Activated naive CD8-positive, alpha-beta T cell treated with anti-CD3 and anti-CD28 coated beads for 36 hours (primary cell): ENCODE measurements around the gene NAGPA. TPM values are rescaled to one million over a fixed set of nuclear protein-coding genes. Genes with fewer than 3 reads are reported as not detected.
"Not testable (repeated sequence)": the region's sequence is repeated elsewhere in the genome, so short reads cannot be mapped to it uniquely, and the experiment has no call there.

Experiments used
- DNase-seq: peaks from one replicate; pipeline ENCODE4 v3.0.0; 2021
- H3K27ac Mint-ChIP-seq: one replicate; pipeline ENCODE4 v1.8.0; 2022; ENCODE audit warnings: mild to moderate bottlenecking, moderate library complexity, mixed read lengths
- H3K27me3 Mint-ChIP-seq: one replicate; pipeline ENCODE4 v1.8.0; 2022; ENCODE audit warnings: mild to moderate bottlenecking, mixed read lengths
- H3K36me3 Mint-ChIP-seq: one replicate; pipeline ENCODE4 v1.8.0; 2021; ENCODE audit warnings: mild to moderate bottlenecking, mixed read lengths
- H3K4me1 Mint-ChIP-seq: one replicate; pipeline ENCODE4 v1.8.0; 2021; ENCODE audit warnings: mixed read lengths
- H3K4me3 Mint-ChIP-seq: one replicate; pipeline ENCODE4 v1.8.0; 2022; ENCODE audit warnings: mild to moderate bottlenecking, moderate library complexity, mixed read lengths
- H3K9me3 Mint-ChIP-seq: one replicate; pipeline ENCODE4 v1.8.0; 2022; ENCODE audit warnings: mixed read lengths
- total RNA-seq, 2 experiments: library from RNA; stranded (reverse); gene quantifications; one replicate each; pipeline ENCODE4 v1.2.3, GENCODE V29; 2021

The NAGPA gene
- total RNA-seq, 2 experiments from 2014 or later: 14.7 to 16.4 TPM

DNA sequence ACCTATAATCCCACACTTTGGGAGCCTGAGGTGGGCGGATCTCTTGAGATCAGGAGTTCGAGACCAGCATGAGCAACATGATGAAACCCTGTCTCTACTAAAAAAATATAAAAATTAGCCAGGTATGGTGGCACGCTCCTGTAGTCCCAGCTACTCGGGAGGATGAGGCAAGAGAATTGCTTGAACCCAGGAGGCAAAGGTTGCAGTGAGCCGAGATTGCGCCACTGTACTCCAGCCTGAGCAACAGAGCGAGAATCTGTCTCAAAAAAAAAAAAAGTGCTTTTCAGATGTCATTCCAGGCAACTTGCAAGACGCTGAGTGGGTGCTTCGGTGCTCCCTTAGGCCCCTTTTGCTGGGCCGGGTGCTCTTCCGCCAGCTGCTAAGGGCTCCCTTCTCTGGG lies 10.8 kb upstream of the NAGPA start:
- not testable (repeated sequence) for H3K27ac Mint-ChIP-seq, DNase-seq, H3K27me3 Mint-ChIP-seq, H3K36me3 Mint-ChIP-seq, H3K9me3 Mint-ChIP-seq, H3K4me3 Mint-ChIP-seq, H3K4me1 Mint-ChIP-seq

GRCh38 chr16:5044011-5044540 lies 10.3 kb upstream of the NAGPA start:
- no peaks in the 10 kb centered on the region for H3K9me3 Mint-ChIP-seq
- H3K36me3 Mint-ChIP-seq: peaks cover 3% of the 10 kb centered on the region
- DNase-seq: no peak
- no peaks in the 10 kb centered on the region for H3K27me3 Mint-ChIP-seq
- no peak overlapping the region for H3K4me3 Mint-ChIP-seq
- no peaks in the 10 kb centered on the region for H3K4me1 Mint-ChIP-seq
- H3K27ac Mint-ChIP-seq: no peak overlapping the region

GRCh38 chr16:5042574-5043171 lies 8.9 kb upstream of the NAGPA start:
- Mint-ChIP-seq H3K36me3 (peaks cover 1% of the 10 kb centered on the region), H3K27me3 (no peaks in the 10 kb centered on the region), H3K4me1 (no peaks in the 10 kb centered on the region), H3K9me3 (no peaks in the 10 kb centered on the region), H3K27ac (no peak overlapping the region), H3K4me3 (no peak overlapping the region)
- DNase-seq: no peak

DNA sequence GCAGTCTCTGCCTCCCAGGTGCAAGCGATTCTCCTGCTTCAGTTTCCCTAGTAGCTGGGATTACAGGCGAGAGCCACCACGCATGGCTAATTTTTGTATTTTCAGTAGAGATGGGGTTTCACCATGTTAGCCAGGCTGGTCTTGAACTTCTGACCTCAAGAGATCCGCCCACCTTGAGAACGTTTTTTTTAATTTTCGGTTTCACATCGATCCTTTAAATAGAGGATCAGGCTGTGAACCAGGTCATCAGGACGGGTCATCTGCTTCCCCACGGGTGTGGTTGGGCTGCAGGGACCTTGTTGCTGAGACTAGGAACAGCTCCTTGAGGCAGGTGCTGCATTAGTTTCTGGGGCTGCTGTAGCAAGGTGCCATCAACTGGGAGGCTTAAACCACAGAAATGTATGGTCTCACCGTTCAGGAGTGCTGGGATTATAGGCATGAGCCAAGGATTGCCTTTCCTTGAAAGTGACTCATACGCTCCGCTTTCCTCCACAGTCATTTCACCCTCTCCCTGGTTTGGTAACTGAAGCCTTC lies 7.9 kb upstream of the NAGPA start:
- DNase-seq: no peak
- H3K27me3 Mint-ChIP-seq: no peaks in the 10 kb centered on the region
- no peak overlapping the region for H3K27ac Mint-ChIP-seq
- peaks cover 1% of the 10 kb centered on the region for H3K36me3 Mint-ChIP-seq
- H3K4me3 Mint-ChIP-seq: no peak overlapping the region
- peaks cover 1% of the 10 kb centered on the region for H3K4me1 Mint-ChIP-seq
- no peaks in the 10 kb centered on the region for H3K9me3 Mint-ChIP-seq

DNA sequence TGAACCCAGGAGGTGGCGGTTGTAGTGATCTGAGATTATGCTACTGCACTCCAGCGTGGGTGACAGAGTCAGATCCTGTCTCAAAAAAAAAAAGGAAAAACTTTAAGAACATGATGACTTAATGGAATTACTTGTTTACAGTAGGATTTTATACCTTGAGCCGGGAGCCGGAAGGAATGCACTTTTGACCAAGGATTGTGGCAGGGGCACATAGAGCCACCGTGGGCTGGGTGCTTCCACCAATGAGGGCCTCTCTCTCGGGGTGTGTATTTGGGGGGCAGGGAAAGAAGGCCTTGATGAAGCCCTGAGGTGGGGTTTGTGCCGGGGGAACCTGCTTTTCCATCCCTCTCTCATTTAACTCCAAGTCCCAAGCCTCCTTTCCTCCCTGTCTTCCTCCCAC lies 6.7 kb upstream of the NAGPA start:
- H3K27me3 Mint-ChIP-seq: no peaks in the 10 kb centered on the region
- no peak overlapping the region for H3K4me3 Mint-ChIP-seq
- H3K4me1 Mint-ChIP-seq: peaks cover 2% of the 10 kb centered on the region
- DNase-seq: no peak
- H3K36me3 Mint-ChIP-seq: no peaks in the 10 kb centered on the region
- no peaks in the 10 kb centered on the region for H3K9me3 Mint-ChIP-seq
- H3K27ac Mint-ChIP-seq: no peak overlapping the region

GRCh38 chr16:5036228-5037156 lies 2.8 kb upstream of the NAGPA start:
- H3K27ac Mint-ChIP-seq: no peak overlapping the region
- peaks cover 22% of the 10 kb centered on the region for H3K4me1 Mint-ChIP-seq
- H3K36me3 Mint-ChIP-seq: peaks cover 6% of the 10 kb centered on the region
- no peaks in the 10 kb centered on the region for H3K27me3 Mint-ChIP-seq
- H3K4me3 Mint-ChIP-seq: no peak overlapping the region
- H3K9me3 Mint-ChIP-seq: no peaks in the 10 kb centered on the region
- DNase-seq: no peak

- H3K4me1 Mint-ChIP-seq: peaks cover 22% of the 10 kb centered on the region
- no peak for DNase-seq
- peaks cover 8% of the 10 kb centered on the region for H3K36me3 Mint-ChIP-seq
- H3K27ac Mint-ChIP-seq: no peak overlapping the region
- H3K9me3 Mint-ChIP-seq: no peaks in the 10 kb centered on the region
- no peaks in the 10 kb centered on the region for H3K27me3 Mint-ChIP-seq
- no peak overlapping the region for H3K4me3 Mint-ChIP-seq
Measured at GRCh38 chr16:5035909-5036227, 2.1 kb upstream of the NAGPA start.

GRCh38 chr16:5034167-5034523 lies 410 bp upstream of the NAGPA start:
- no peaks in the 10 kb centered on the region for H3K27me3 Mint-ChIP-seq
- peaks cover 8% of the 10 kb centered on the region for H3K36me3 Mint-ChIP-seq

DNA sequence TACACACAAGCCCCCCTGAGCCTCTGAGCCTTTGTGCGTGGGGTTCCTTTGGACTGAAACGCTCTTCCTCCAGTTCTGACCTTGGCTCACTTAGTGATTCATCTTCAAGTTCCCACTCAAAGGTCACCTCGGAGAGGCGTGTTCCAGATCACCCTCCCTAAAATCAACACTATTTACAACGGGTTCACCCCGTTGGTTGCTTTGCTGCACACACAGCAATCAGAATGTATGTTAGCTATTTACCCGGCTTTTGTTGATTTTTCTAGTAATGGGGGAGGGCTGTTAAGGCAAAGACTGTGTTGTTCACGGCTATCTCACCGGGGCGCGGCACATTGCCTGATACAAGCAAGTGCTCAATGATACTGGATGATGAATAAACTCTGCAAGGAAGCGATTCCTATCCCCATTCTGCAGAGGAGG lies 977 bp downstream of the NAGPA start:
- H3K4me3 Mint-ChIP-seq: peak overlapping the region; percentile 88
- peaks cover 11% of the 10 kb centered on the region for H3K36me3 Mint-ChIP-seq
- peak overlapping the region; percentile 54 for H3K27ac Mint-ChIP-seq

More at GRCh38 chr16:5034167-5034523, 410 bp upstream of the NAGPA start:
- Mint-ChIP-seq H3K4me3 (peak overlapping the region; percentile 88), H3K9me3 (no peaks in the 10 kb centered on the region), H3K4me1 (peaks cover 22% of the 10 kb centered on the region), H3K27ac (peak overlapping the region; percentile 82)
- no peak for DNase-seq

DNA sequence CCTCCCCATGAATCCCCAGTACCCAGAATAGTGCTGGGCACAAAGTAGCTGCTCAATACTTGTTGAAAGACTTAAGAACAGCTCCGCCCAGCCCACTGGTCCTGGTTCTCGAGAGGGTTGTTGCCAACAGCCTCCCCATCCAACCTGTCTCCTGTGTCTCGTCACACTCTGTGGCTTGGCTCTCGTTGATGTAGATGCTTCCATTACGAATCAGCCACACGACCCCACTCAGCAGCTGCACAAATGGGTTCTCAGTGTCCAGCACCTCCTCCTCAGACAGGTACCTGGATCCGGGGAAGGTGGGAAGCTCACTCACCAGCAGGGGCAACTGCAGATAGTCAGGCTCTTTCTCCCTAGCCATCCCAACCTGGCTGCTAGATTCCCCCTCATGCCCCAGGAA lies 2.1 kb downstream of the NAGPA start:
- H3K27me3 Mint-ChIP-seq: no peaks in the 10 kb centered on the region
- H3K27ac Mint-ChIP-seq: no peak overlapping the region
- no peak overlapping the region for H3K4me3 Mint-ChIP-seq
- peaks cover 20% of the 10 kb centered on the region for H3K4me1 Mint-ChIP-seq
- H3K36me3 Mint-ChIP-seq: peaks cover 11% of the 10 kb centered on the region
- no peaks in the 10 kb centered on the region for H3K9me3 Mint-ChIP-seq
- DNase-seq: no peak

More for the DNA sequence above, 977 bp downstream of the NAGPA start:
- no peaks in the 10 kb centered on the region for H3K27me3 Mint-ChIP-seq
- peaks cover 22% of the 10 kb centered on the region for H3K4me1 Mint-ChIP-seq
- H3K9me3 Mint-ChIP-seq: no peaks in the 10 kb centered on the region
- DNase-seq: no peak

DNA sequence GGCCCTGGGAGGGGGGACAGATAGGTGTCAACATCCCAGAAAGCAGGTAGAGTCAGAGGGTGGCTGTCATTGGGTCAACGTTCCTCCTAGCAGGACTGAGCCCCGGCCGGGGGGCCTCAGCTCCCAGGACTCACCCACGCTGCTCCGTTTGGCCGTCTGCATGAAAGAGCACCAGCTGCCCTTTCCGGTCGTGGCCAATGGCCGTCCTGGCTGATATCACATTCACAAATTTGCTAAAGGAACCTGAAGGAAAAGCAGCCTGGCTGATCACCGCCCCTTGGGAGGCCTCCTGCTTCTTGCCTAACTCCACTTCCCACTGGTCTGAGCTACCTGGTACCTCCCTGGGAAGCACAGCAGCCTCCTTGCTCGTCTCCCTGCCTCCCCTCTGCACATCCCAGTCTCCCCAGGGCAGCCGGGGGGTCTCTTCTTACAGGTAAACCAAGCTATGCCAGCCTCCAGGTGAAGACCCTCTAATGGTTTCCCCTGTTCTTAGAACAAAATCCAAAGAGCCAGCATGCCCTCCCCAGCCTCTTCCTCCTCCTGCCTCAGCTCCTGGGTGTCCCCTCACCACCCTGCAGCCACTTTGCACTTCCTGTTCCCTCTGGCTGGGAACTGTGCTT lies 3.4 kb downstream of the NAGPA start:
- DNase-seq: no peak
- Mint-ChIP-seq H3K4me3 (no peak overlapping the region), H3K4me1 (peaks cover 20% of the 10 kb centered on the region), H3K27me3 (no peaks in the 10 kb centered on the region), H3K36me3 (peaks cover 11% of the 10 kb centered on the region), H3K27ac (no peak overlapping the region), H3K9me3 (no peaks in the 10 kb centered on the region)

DNA sequence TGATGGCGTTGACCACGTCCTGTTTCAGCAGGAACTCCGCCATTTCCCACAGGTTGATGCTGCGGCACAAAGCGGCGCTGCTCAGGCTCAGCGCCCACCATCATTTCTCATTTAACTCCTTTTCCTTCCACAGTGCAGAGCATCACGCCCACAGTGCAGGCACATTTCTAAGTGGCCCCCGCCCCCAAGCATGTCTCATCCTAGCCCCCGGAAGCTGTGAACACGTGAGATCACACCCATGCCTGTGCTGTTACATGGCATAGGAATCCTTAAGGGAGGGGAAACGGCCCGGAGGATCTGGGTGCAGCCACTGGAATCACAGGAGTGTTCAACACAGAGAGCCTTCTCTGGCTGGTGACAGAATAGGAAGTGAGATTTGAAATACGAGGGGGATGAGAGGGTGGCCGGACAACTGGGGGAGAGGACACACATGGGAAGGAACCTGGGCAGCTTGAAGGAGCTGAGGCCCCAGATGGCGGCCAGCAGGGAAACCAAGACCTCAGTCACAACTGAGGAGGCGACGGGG lies 4.7 kb downstream of the NAGPA start:
- no peaks in the 10 kb centered on the region for H3K9me3 Mint-ChIP-seq
- H3K4me3 Mint-ChIP-seq: no peak overlapping the region
- H3K27ac Mint-ChIP-seq: peak overlapping the region; percentile 14
- H3K27me3 Mint-ChIP-seq: no peaks in the 10 kb centered on the region
- no peak for DNase-seq
- peaks cover 12% of the 10 kb centered on the region for H3K4me1 Mint-ChIP-seq
- peaks cover 11% of the 10 kb centered on the region for H3K36me3 Mint-ChIP-seq

DNA sequence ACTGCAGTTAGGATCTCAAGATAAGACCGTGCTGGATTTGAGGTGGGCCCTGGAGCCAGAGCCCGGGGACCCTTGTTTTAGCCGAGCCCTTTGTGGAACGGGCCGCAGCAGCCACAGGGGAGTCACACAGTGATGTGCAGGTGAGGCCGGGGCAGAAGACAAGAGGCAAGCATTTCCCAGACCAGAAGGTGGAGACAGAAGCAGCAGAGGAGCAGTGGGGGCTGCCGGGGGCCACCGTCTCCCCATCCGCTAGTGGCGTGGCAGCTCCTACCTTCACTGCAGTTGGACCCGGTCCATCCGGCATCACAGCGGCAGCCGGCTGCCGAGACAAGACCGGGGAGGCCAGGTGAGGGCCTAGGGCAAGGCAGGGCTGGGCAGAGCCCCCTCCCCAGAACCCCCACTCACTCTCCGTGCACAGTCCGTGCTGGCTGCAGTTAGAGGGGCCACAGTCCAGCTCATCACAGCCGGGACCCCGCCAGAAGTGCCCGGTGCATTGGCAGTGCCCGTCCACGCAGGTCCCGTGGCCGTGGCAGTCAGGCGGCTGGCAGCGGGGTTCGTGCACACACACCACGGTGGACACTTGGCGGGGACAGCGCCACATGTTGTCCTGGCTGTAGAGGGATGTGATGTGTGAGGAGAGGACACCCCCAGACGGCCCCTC lies 6.0 kb downstream of the NAGPA start:
- Mint-ChIP-seq H3K9me3 (no peaks in the 10 kb centered on the region), H3K36me3 (peaks cover 9% of the 10 kb centered on the region), H3K4me3 (no peak overlapping the region), H3K4me1 (peaks cover 8% of the 10 kb centered on the region), H3K27ac (no peak overlapping the region), H3K27me3 (no peaks in the 10 kb centered on the region)
- no peak for DNase-seq

DNA sequence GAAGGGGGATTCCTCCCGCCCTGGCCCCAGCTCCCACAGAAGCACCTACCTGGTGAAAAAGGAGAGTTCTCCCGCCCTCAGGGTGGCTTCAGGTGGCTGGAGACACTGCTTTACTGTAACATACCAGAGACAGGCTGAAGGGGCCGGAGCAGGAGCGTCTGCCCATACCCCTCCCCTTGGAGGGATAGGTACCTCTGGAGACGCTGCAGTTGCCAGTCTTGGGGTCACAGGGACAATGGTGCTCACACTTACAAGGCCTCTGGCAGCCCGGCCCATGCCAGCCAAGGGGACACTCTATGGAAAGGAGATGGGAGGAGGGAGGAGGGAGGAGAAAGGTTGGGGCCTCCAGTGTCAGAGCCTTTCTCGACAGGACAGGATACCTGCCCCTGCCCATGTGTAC lies 6.6 kb downstream of the NAGPA start:
- Mint-ChIP-seq H3K9me3 (no peaks in the 10 kb centered on the region), H3K36me3 (peaks cover 8% of the 10 kb centered on the region), H3K27me3 (no peaks in the 10 kb centered on the region), H3K4me3 (no peak overlapping the region), H3K27ac (no peak overlapping the region), H3K4me1 (peaks cover 5% of the 10 kb centered on the region)
- no peak for DNase-seq
